ENCODE data around the gene IQSEC3.
A peak's percentile ranks its signal among the peaks of the same experiment; 100 is the strongest.

IQSEC3 gene

DNA sequence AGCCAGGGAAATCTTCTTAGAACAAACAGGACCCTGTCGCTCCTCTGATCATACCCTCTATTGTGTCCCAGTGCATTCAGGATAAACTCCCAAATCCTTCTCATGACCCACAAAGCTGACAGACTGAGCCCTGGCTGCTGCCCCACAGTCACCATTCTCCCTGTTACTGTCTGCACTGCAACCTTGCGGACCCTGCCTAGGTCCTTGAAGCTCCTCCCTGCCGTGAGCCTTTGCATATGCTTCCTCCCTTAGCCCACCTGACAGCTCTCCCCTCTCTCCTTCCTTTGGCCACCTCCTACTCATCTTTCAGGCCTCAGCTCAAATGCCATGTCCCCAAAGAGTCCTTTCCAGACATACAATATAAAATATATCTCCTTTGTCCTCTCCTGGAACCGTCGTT, 85.0 kb downstream of the IQSEC3 start:
- H3K27me3 ChIP-seq (ENCODE audit: control insufficient read depth in 1 of 2, insufficient read depth in 1 of 2, low read length in 2 of 2) = peaks cover 24 to 85% of the 10 kb centered on the region in 2 experiments
- no peak overlapping the region for H2AFZ ChIP-seq (ENCODE audit: low read depth, low read length)
- H2BK15ac ChIP-seq (ENCODE audit: low read depth, poor library complexity, severe bottlenecking) = no peak overlapping the region
- no peak overlapping the region for H3K18ac ChIP-seq (ENCODE audit: low read depth in 1 of 2, low read length in 2 of 2)
- H3K36me3 ChIP-seq (ENCODE audit: control insufficient read depth in 1 of 2, insufficient read depth in 2 of 2, low read depth in 1 of 2, low read length in 2 of 2) = no peaks in the 10 kb centered on the region
- no peak overlapping the region for H3K23ac ChIP-seq (ENCODE audit: low read length in 2 of 2)
- no peak overlapping the region for H2AK5ac ChIP-seq (ENCODE audit: low read length, severe bottlenecking)
- H2BK120ac ChIP-seq (ENCODE audit: low read depth, low read length) = no peak overlapping the region
- H3K4ac ChIP-seq (ENCODE audit: low read depth in 1 of 2, low read length in 2 of 2) = no peak overlapping the region
- H3K14ac ChIP-seq (ENCODE audit: low read length in 2 of 2) = no peak overlapping the region
- no peak overlapping the region for H2BK12ac ChIP-seq (ENCODE audit: low read length in 2 of 2)
- 77% methylated on average over 5 of the region's 5 CpGs for WGBS
- no peaks in the 10 kb centered on the region for H3K9me3 ChIP-seq (ENCODE audit: control insufficient read depth, low read length)
- H3K4me2 ChIP-seq (ENCODE audit: low read length, poor library complexity, severe bottlenecking) = no peak overlapping the region
- H4K91ac ChIP-seq (ENCODE audit: low read length) = no peak overlapping the region
- H3K27ac ChIP-seq (ENCODE audit: low read length, poor library complexity, severe bottlenecking) = no peak overlapping the region
- peaks cover 9% of the 10 kb centered on the region for H3K4me1 ChIP-seq (ENCODE audit: control insufficient read depth, insufficient read depth, low read depth, low read length)
- DNase-seq = no peak
- no peak overlapping the region for H3K9ac ChIP-seq (ENCODE audit: low read length)
- H2BK5ac ChIP-seq (ENCODE audit: low read depth, low read length, poor library complexity, severe bottlenecking) = no peak overlapping the region
- no peak overlapping the region for H3K4me3 ChIP-seq (ENCODE audit: insufficient read depth in 1 of 2, low read depth in 1 of 2, low read length in 2 of 2)
- no peaks in the 10 kb centered on the region for H3K79me1 ChIP-seq (replicated peaks; ENCODE audit: low read length, poor library complexity, severe bottlenecking)
- H4K8ac ChIP-seq (ENCODE audit: low read length) = no peak overlapping the region

DNA sequence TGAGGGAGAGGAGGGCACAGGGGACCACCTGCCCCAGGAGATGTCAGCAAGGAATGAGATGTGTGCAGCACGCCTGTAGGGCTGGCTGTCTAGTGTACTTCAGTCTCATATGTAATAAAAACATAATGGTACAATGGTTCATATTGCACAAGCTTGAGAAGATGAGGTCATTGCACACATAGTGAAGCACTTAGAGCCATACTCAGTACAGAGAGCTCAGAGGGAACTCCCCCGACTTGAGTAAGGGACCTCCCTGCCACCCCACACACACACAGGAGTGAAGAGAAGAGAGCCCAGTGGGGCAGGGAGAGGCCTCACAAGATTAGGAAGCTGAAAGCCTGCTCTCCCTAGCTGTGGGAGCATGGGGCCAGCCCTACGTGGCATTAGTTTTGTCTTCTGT, 85.9 kb downstream of the IQSEC3 start:
- Histone ChIP-seq H2AK5ac (ENCODE audit: low read length, severe bottlenecking) (no peak overlapping the region), H3K9me3 (ENCODE audit: control insufficient read depth, low read length) (no peaks in the 10 kb centered on the region), H3K18ac (ENCODE audit: low read depth in 1 of 2, low read length in 2 of 2) (no peak overlapping the region), H2BK15ac (ENCODE audit: low read depth, poor library complexity, severe bottlenecking) (peak overlapping the region; percentile 6), H4K91ac (ENCODE audit: low read length) (no peak overlapping the region), H3K4ac (ENCODE audit: low read depth in 1 of 2, low read length in 2 of 2) (no peak overlapping the region), H3K9ac (ENCODE audit: low read length) (no peak overlapping the region), H3K4me1 (ENCODE audit: control insufficient read depth, insufficient read depth, low read depth, low read length) (peaks cover 5% of the 10 kb centered on the region), H2BK120ac (ENCODE audit: low read depth, low read length) (no peak overlapping the region), H3K4me2 (ENCODE audit: low read length, poor library complexity, severe bottlenecking) (no peak overlapping the region), H3K14ac (ENCODE audit: low read length in 2 of 2) (no peak overlapping the region), H3K27me3 (ENCODE audit: control insufficient read depth in 1 of 2, insufficient read depth in 1 of 2, low read length in 2 of 2) (peaks cover 24 to 77% of the 10 kb centered on the region in 2 experiments), H4K8ac (ENCODE audit: low read length) (no peak overlapping the region), H3K23ac (ENCODE audit: low read length in 2 of 2) (no peak overlapping the region), H2BK12ac (ENCODE audit: low read length in 2 of 2) (no peak overlapping the region), H3K36me3 (ENCODE audit: control insufficient read depth in 1 of 2, insufficient read depth in 2 of 2, low read depth in 1 of 2, low read length in 2 of 2) (no peaks in the 10 kb centered on the region), H2AFZ (ENCODE audit: low read depth, low read length) (no peak overlapping the region), H3K27ac (ENCODE audit: low read length, poor library complexity, severe bottlenecking) (no peak overlapping the region), H3K4me3 (ENCODE audit: insufficient read depth in 1 of 2, low read depth in 1 of 2, low read length in 2 of 2) (no peak overlapping the region), H3K79me1 (replicated peaks; ENCODE audit: low read length, poor library complexity, severe bottlenecking) (no peaks in the 10 kb centered on the region), H2BK5ac (ENCODE audit: low read depth, low read length, poor library complexity, severe bottlenecking) (no peak overlapping the region)
- WGBS = 28% methylated on average over 2 of the region's 3 CpGs
- peak; percentile 68 for DNase-seq

DNA sequence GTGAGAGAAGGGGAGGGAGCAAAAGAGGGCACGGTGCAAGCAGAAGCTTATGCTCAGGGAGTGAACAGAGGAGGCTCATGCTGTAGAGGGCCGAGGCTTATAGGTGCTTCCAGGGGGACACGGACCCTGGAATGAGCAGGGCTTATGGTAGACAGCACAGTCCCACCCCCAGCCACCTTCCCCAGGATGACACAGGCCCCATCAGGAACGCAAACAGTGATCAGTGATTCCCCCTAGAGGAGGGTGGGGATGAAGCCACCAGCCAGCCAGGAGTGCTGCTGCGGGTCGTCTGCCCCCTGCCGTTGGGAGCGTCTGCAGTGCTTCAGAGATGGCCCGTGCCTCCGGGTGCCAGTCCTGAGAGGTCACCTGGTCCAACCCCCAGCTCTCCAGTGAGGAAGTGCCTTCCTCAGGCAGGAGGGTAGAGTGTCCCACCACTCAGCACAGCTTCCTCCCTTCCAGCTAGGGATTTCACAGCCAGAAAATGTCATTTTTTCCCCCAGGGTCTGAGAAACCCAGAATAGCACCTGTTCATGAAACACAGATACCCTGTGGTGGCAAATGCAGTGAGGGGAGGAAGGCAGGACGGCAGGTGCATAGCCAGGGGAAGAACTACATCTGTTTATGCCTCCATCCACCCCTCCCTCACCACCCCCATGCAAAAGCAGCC, 86.6 kb downstream of the IQSEC3 start:
- peaks cover 21 to 71% of the 10 kb centered on the region in 2 experiments for H3K27me3 ChIP-seq (ENCODE audit: control insufficient read depth in 1 of 2, insufficient read depth in 1 of 2, low read length in 2 of 2)
- DNase-seq = peak; percentile 66
- no peak overlapping the region for H4K91ac ChIP-seq (ENCODE audit: low read length)
- no peaks in the 10 kb centered on the region for H3K9me3 ChIP-seq (ENCODE audit: control insufficient read depth, low read length)
- H3K4ac ChIP-seq (ENCODE audit: low read depth in 1 of 2, low read length in 2 of 2) = no peak overlapping the region
- no peaks in the 10 kb centered on the region for H3K79me1 ChIP-seq (replicated peaks; ENCODE audit: low read length, poor library complexity, severe bottlenecking)
- no peak overlapping the region for H3K23ac ChIP-seq (ENCODE audit: low read length in 2 of 2)
- no peak overlapping the region for H3K18ac ChIP-seq (ENCODE audit: low read depth in 1 of 2, low read length in 2 of 2)
- no peak overlapping the region for H2AK5ac ChIP-seq (ENCODE audit: low read length, severe bottlenecking)
- no peak overlapping the region for H2BK15ac ChIP-seq (ENCODE audit: low read depth, poor library complexity, severe bottlenecking)
- H2BK12ac ChIP-seq (ENCODE audit: low read length in 2 of 2) = no peak overlapping the region
- no peak overlapping the region for H3K9ac ChIP-seq (ENCODE audit: low read length)
- H2BK120ac ChIP-seq (ENCODE audit: low read depth, low read length) = no peak overlapping the region
- no peak overlapping the region for H3K14ac ChIP-seq (ENCODE audit: low read length in 2 of 2)
- peaks cover 0 to 2% of the 10 kb centered on the region in 2 experiments for H3K36me3 ChIP-seq (ENCODE audit: control insufficient read depth in 1 of 2, insufficient read depth in 2 of 2, low read depth in 1 of 2, low read length in 2 of 2)
- H3K4me1 ChIP-seq (ENCODE audit: control insufficient read depth, insufficient read depth, low read depth, low read length) = peaks cover 7% of the 10 kb centered on the region
- WGBS = 10% methylated on average over 11 of the region's 11 CpGs
- H2AFZ ChIP-seq (ENCODE audit: low read depth, low read length) = no peak overlapping the region
- no peak overlapping the region for H4K8ac ChIP-seq (ENCODE audit: low read length)
- H2BK5ac ChIP-seq (ENCODE audit: low read depth, low read length, poor library complexity, severe bottlenecking) = no peak overlapping the region
- no peak overlapping the region for H3K4me2 ChIP-seq (ENCODE audit: low read length, poor library complexity, severe bottlenecking)
- no peak overlapping the region for H3K4me3 ChIP-seq (ENCODE audit: insufficient read depth in 1 of 2, low read depth in 1 of 2, low read length in 2 of 2)
- H3K27ac ChIP-seq (ENCODE audit: low read length, poor library complexity, severe bottlenecking) = no peak overlapping the region

DNA sequence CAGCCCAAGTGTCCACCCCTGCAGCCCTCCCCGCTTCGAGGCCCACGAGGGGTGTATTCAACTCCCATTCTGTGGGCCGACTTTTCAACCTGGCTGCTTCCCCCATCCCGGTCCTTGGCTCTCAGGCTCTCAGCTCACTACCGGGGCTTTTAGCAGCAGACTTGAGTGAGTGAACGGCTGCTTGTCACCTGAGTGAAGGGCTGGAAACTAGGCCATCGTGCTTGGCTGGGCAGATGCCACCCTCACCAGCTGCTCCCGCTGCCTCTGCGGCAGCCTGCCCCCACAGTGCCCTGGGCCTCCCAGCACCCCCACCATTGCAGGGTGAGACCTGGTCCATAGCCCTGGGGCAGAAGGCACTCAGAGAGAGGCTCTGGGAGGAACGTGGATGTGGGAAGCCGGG, 87.5 kb downstream of the IQSEC3 start:
- Histone ChIP-seq H3K4me2 (ENCODE audit: low read length, poor library complexity, severe bottlenecking) (no peak overlapping the region), H4K91ac (ENCODE audit: low read length) (no peak overlapping the region), H3K4ac (ENCODE audit: low read depth in 1 of 2, low read length in 2 of 2) (no peak overlapping the region), H3K9me3 (ENCODE audit: control insufficient read depth, low read length) (no peaks in the 10 kb centered on the region), H2AFZ (ENCODE audit: low read depth, low read length) (no peak overlapping the region), H2BK5ac (ENCODE audit: low read depth, low read length, poor library complexity, severe bottlenecking) (no peak overlapping the region), H3K36me3 (ENCODE audit: control insufficient read depth in 1 of 2, insufficient read depth in 2 of 2, low read depth in 1 of 2, low read length in 2 of 2) (peaks cover 0 to 2% of the 10 kb centered on the region in 2 experiments), H3K23ac (ENCODE audit: low read length in 2 of 2) (no peak overlapping the region), H3K14ac (ENCODE audit: low read length in 2 of 2) (no peak overlapping the region), H3K4me3 (ENCODE audit: insufficient read depth in 1 of 2, low read depth in 1 of 2, low read length in 2 of 2) (no peak overlapping the region), H3K79me1 (replicated peaks; ENCODE audit: low read length, poor library complexity, severe bottlenecking) (no peaks in the 10 kb centered on the region), H2AK5ac (ENCODE audit: low read length, severe bottlenecking) (no peak overlapping the region), H3K4me1 (ENCODE audit: control insufficient read depth, insufficient read depth, low read depth, low read length) (peaks cover 7% of the 10 kb centered on the region), H3K9ac (ENCODE audit: low read length) (no peak overlapping the region), H4K8ac (ENCODE audit: low read length) (no peak overlapping the region), H3K27ac (ENCODE audit: low read length, poor library complexity, severe bottlenecking) (no peak overlapping the region), H2BK12ac (ENCODE audit: low read length in 2 of 2) (no peak overlapping the region), H3K18ac (ENCODE audit: low read depth in 1 of 2, low read length in 2 of 2) (no peak overlapping the region), H2BK120ac (ENCODE audit: low read depth, low read length) (no peak overlapping the region), H3K27me3 (ENCODE audit: control insufficient read depth in 1 of 2, insufficient read depth in 1 of 2, low read length in 2 of 2) (peaks cover 20 to 65% of the 10 kb centered on the region in 2 experiments), H2BK15ac (ENCODE audit: low read depth, poor library complexity, severe bottlenecking) (no peak overlapping the region)
- DNase-seq = no peak
- WGBS = 91% methylated on average over 12 of the region's 12 CpGs
